Measurements from ENCODE around the gene PRPF40A.

- TF ChIP-seq EZH2 (IDR thresholded peaks at IDR 0.05; ENCODE audit: insufficient read depth, poor library complexity, severe bottlenecking) (no peak), EZH2phosphoT487 (IDR thresholded peaks at IDR 0.05; ENCODE audit: insufficient read depth, low read depth) (no peak)
These were observed 108.1 kb downstream of the PRPF40A start for GRCh38 chr2:152609154-152609553.
